ENCODE measurements around the gene LTB4R2. TPM values are rescaled to one million over a fixed set of nuclear protein-coding genes. Genes with fewer than 3 reads are reported as not detected.

Gene LTB4R2
- total RNA-seq, 1 experiment from 2014 or later: 12.9 TPM

GRCh38 chr14:24261969-24262327 is 48.0 kb upstream of the LTB4R2 start:
- no peaks in the 10 kb centered on the region for H3K27me3 Mint-ChIP-seq (ENCODE audit: low read depth)
- no peak overlapping the region for H3K4me3 Mint-ChIP-seq
- ChIA-PET CTCF (interaction anchor here (1.0 to 2.6 kb wide), 4 partner anchors 9 to 49 kb away, joined by 3 to 17 read pairs (median 6); partner anchors contain the start of genes RABGGTA and TINF2), POLR2A (interaction anchor here (0.9 kb wide), 1 partner anchor 9 kb away, joined by 5 read pairs; the partner anchor contains the start of gene RABGGTA)
- DNase-seq (ENCODE audit: low spot score): no peak
- H3K9me3 Mint-ChIP-seq: no peaks in the 10 kb centered on the region
- no peaks in the 10 kb centered on the region for H3K4me1 Mint-ChIP-seq
- no peaks in the 10 kb centered on the region for H3K36me3 Mint-ChIP-seq
- H3K27ac Mint-ChIP-seq: no peak overlapping the region
- no peak for ATAC-seq
- TF ChIP-seq ARID4B (CRISPR knock-in tag; IDR thresholded peaks at IDR 0.05; ENCODE audit: borderline replicate concordance) (no peak), ZNF317 (CRISPR knock-in tag; IDR thresholded peaks at IDR 0.05; ENCODE audit: borderline replicate concordance, low read depth) (no peak), AFF4 (CRISPR knock-in tag; IDR thresholded peaks at IDR 0.05; ENCODE audit: borderline replicate concordance) (no peak), FOXP4 (CRISPR knock-in tag; IDR thresholded peaks at IDR 0.05) (no peak), ESRRA (CRISPR knock-in tag; IDR thresholded peaks at IDR 0.05; ENCODE audit: borderline replicate concordance) (no peak), JUN (CRISPR knock-in tag; IDR thresholded peaks at IDR 0.05) (no peak), GABPB1 (CRISPR knock-in tag; IDR thresholded peaks at IDR 0.05) (no peak), ZBTB21 (CRISPR knock-in tag; IDR thresholded peaks at IDR 0.05; ENCODE audit: borderline replicate concordance) (no peak), MLX (CRISPR knock-in tag; IDR thresholded peaks at IDR 0.05) (no peak), GTF2I (CRISPR knock-in tag; conservative IDR thresholded peaks at IDR 0.05) (no peak), STAT6 (CRISPR knock-in tag; conservative IDR thresholded peaks at IDR 0.05; ENCODE audit: low read depth) (no peak)

All from WTC11 (cell line).